HepG2 (cell line): Measurements from ENCODE around the gene LRRC10. TPM values are rescaled to one million over a fixed set of nuclear protein-coding genes. Genes with fewer than 3 reads are reported as not detected.

Experiments used
- ATAC-seq: fragments of 200-7000 bp; cut with Tn5 transposase; 3 replicates; pipeline ENCODE4 v1.9.1; 2020; ENCODE audit warnings: mild to moderate bottlenecking, moderate library complexity
- Bru-seq: library from RNA; stranded (reverse); fragments of 400-500 nt; gene quantifications from one replicate; lab custom pipeline; 2021; lab: Mats Ljungman, UMichigan
- BruChase-seq, 2 experiments: library from RNA; stranded (reverse); fragments of 400-500 nt; gene quantifications; one replicate each; lab custom pipeline; 2021; lab: Mats Ljungman, UMichigan
- BruUV-seq: library from RNA; stranded (reverse); fragments of 400-500 nt; replicated peaks from 2 replicates; lab custom pipeline; 2021; lab: Mats Ljungman, UMichigan
- CTCF ChIA-PET: fragments of 300-600 bp; formaldehyde crosslinking; extraction: SDS; loops from one replicate; lab custom pipeline; 2021; ENCODE audit warnings: low total read pairs, inconsistent platforms, low intra/inter-chr PET ratio; lab: Yijun Ruan, JAX
- POLR2A ChIA-PET: fragments of 350-600 bp; sonication (Branson Sonifier 250); formaldehyde crosslinking; loops from one replicate; lab custom pipeline; 2020; ENCODE audit warnings: antibody characterized with exemption, inconsistent platforms; lab: Yijun Ruan, JAX
- DNase-seq: peaks from one replicate; pipeline ENCODE4 v3.0.0-alpha.2; 2015; ENCODE audit warnings: low spot score
- FAIRE-seq: peaks from 3 replicates; lab custom pipeline; 2011; peaks lifted over from hg19 to GRCh38; lab: Jason Lieb, UNC
- H2AFZ ChIP-seq: one replicate; pipeline ENCODE4 v1.6.1; 2011; ENCODE audit warnings: low read length, inconsistent platforms
- H3K27ac ChIP-seq: fragments of 300-600 bp; 3 replicates; pipeline ENCODE4 v1.8.0; 2011; ENCODE audit warnings: mixed run types, mild to moderate bottlenecking, mixed read lengths, low read length, inconsistent platforms; ENCODE audit not compliant: insufficient read depth; ENCODE audit errors: extremely low read length
- H3K27me3 ChIP-seq, 2 experiments: fragments of 200-600 bp in 1 of 2; 2 replicates in 1 of 2; 3 replicates in 1 of 2; pipeline versions ENCODE4 v1.6.0 to v1.8.0; 2011; ENCODE audit warnings: low read length in 2 of 2, mild to moderate bottlenecking in 2 of 2, moderate library complexity in 2 of 2, inconsistent platforms in 1 of 2; ENCODE audit not compliant: insufficient read depth in 2 of 2, control insufficient read depth in 1 of 2
- H3K36me3 ChIP-seq, 2 experiments: fragments of 200-600 bp in 1 of 2; replicated peaks in 1 of 2; 2 replicates in 1 of 2; 3 replicates in 1 of 2; pipeline versions ENCODE4 v1.5.1 to v1.8.0; 2011; ENCODE audit warnings: low read length in 2 of 2, inconsistent platforms in 1 of 2; ENCODE audit not compliant: insufficient read depth in 2 of 2, control insufficient read depth in 1 of 2
- H3K4me1 ChIP-seq: 2 replicates; pipeline ENCODE4 v1.5.1; 2012; ENCODE audit warnings: low read length, inconsistent platforms; ENCODE audit not compliant: insufficient read depth
- H3K4me2 ChIP-seq: 2 replicates; pipeline ENCODE4 v1.6.0; 2011; ENCODE audit warnings: low read depth, low read length, inconsistent platforms
- H3K4me3 ChIP-seq, 3 experiments: fragments of 200-600 bp in 1 of 3; sonication (generic), shearing (Covaris generic) in 1 of 3; replicated peaks in 1 of 3; 2 replicates each; pipeline ENCODE4 v1.5.1; 2011 to 2016; ENCODE audit warnings: low read length in 3 of 3, inconsistent platforms in 2 of 3, low read depth in 2 of 3, mild to moderate bottlenecking in 2 of 3, control low read depth in 1 of 3, mixed read lengths in 1 of 3; ENCODE audit not compliant: insufficient read depth in 1 of 3
- H3K79me2 ChIP-seq: one replicate; pipeline ENCODE4 v1.6.1; 2011; ENCODE audit warnings: low read length, inconsistent platforms; ENCODE audit not compliant: insufficient read depth
- H3K9ac ChIP-seq: 2 replicates; pipeline ENCODE4 v1.6.0; 2011; ENCODE audit warnings: mild to moderate bottlenecking, low read depth, low read length, inconsistent platforms; ENCODE audit not compliant: insufficient read depth
- H3K9me3 ChIP-seq: 2 replicates; pipeline ENCODE4 v1.5.1; 2012; ENCODE audit warnings: mild to moderate bottlenecking, low read length
- H4K20me1 ChIP-seq: 2 replicates; pipeline ENCODE4 v1.6.0; 2011; ENCODE audit warnings: inconsistent platforms, mild to moderate bottlenecking, low read length, moderate library complexity; ENCODE audit not compliant: insufficient read depth
- ATAD3A ChIP-seq: sonication (generic); formaldehyde crosslinking; IDR thresholded peaks from 2 replicates; pipeline ENCODE4 v1.4.0; 2020; ENCODE audit warnings: missing genetic modification reagents
- MTF2 ChIP-seq: sonication (generic); formaldehyde crosslinking; IDR thresholded peaks from 2 replicates; pipeline ENCODE4 v1.5.0; 2020; ENCODE audit warnings: missing genetic modification reagents, borderline replicate concordance
- PHF21A ChIP-seq: sonication (generic); formaldehyde crosslinking; IDR thresholded peaks from 2 replicates; pipeline ENCODE4 v1.5.0; 2020; ENCODE audit warnings: mild to moderate bottlenecking, missing genetic modification reagents
- RARG ChIP-seq: sonication (generic); formaldehyde crosslinking; IDR thresholded peaks from 2 replicates; pipeline ENCODE4 v1.4.0; 2020; ENCODE audit warnings: low read depth, mild to moderate bottlenecking, missing genetic modification reagents
- SIN3B ChIP-seq: fragments of 150-350 bp; IDR thresholded peaks from 2 replicates; pipeline ENCODE4 v1.6.1; 2014; ENCODE audit warnings: low read length
- TERF1 ChIP-seq: sonication (generic); formaldehyde crosslinking; IDR thresholded peaks from 2 replicates; pipeline ENCODE4 v1.8.0; 2022; ENCODE audit warnings: mild to moderate bottlenecking, missing genetic modification reagents, moderate library complexity
- ZBED4 ChIP-seq: sonication (generic); formaldehyde crosslinking; IDR thresholded peaks from 2 replicates; pipeline ENCODE4 v1.4.0; 2020; ENCODE audit warnings: missing genetic modification reagents, borderline replicate concordance
- ZFP90 ChIP-seq: sonication (generic); formaldehyde crosslinking; IDR thresholded peaks from 2 replicates; pipeline ENCODE4 v1.8.0; 2022; ENCODE audit warnings: missing genetic modification reagents, mild to moderate bottlenecking, inconsistent platforms, borderline replicate concordance
- ZNF317 ChIP-seq: sonication (generic); formaldehyde crosslinking; IDR thresholded peaks from 2 replicates; pipeline ENCODE4 v1.5.0; 2020; ENCODE audit warnings: mild to moderate bottlenecking, missing genetic modification reagents
- ZNF331 ChIP-seq: sonication (generic); formaldehyde crosslinking; IDR thresholded peaks from 2 replicates; pipeline ENCODE4 v1.4.0; 2020; ENCODE audit warnings: missing genetic modification reagents
- ZNF432 ChIP-seq: sonication (generic); formaldehyde crosslinking; IDR thresholded peaks from 2 replicates; pipeline ENCODE4 v1.5.0; 2020; ENCODE audit warnings: missing genetic modification reagents, mild to moderate bottlenecking, borderline replicate concordance
- ZZZ3 ChIP-seq: sonication (generic); formaldehyde crosslinking; IDR thresholded peaks from 2 replicates; pipeline ENCODE4 v1.4.0; 2020; ENCODE audit warnings: missing genetic modification reagents, mild to moderate bottlenecking, borderline replicate concordance
- WGBS: methylation state at CpG from one replicate; pipeline ENCODE4 v1.1.6; 2017; ENCODE audit warnings: low lambda C conversion rate; 5-methylcytosine and 5-hydroxymethylcytosine counted together
- in situ Hi-C: cut with HindIII; loops from 2 replicates; pipeline ENCODE4 v1.10.0; 2017; ENCODE audit warnings: low pct_unique_long_range_greater_than_20kb; ENCODE audit not compliant: extremely low pct_ligation_motif_present
- intact Hi-C: fragments of 100-400 bp; cut with micrococcal nuclease; formaldehyde crosslinking; loops from one replicate; pipeline ENCODE4 v1.10.0; 2022; ENCODE audit not compliant: unreplicated experiment
- long read RNA-seq, 2 experiments: library from RNA in 1 of 2; library from polyadenylated mRNA in 1 of 2; stranded (forward) in 1 of 2; unstranded in 1 of 2; transcript quantifications; one replicate each; pipeline ENCODE4 v2.0.0, GENCODE V29; 2019 to 2022
- polyA minus RNA-seq, 3 experiments: library from RNA; depleted of rRNA, polyadenylated mRNA; stranded (reverse); fragments of >200 nt; gene quantifications; 2 replicates each; pipeline ENCODE4 v1.2.3, GENCODE V29; 2011; ENCODE audit warnings: low replicate concordance in 1 of 3
- polyA plus RNA-seq, 8 experiments: library from polyadenylated mRNA; depleted of rRNA in 3 of 8; stranded (reverse) in 7 of 8; unstranded in 1 of 8; fragments of >200 nt; fragmentation: Illumina TruSeq in 4 of 8; extraction: Trizol in 4 of 8; gene quantifications; 2 replicates each; pipeline versions ENCODE4 v1.2.1 to v1.2.3, GENCODE V29; 2011 to 2016; ENCODE audit warnings: low read depth in 4 of 8, missing spikeins in 1 of 8, mixed read lengths in 1 of 8; ENCODE audit not compliant: insufficient read depth in 1 of 8
- total RNA-seq, 5 experiments: library from RNA; depleted of rRNA; stranded (reverse); fragments of >200 nt; fragmentation: Illumina TruSeq; extraction: Trizol; gene quantifications; 2 replicates each; pipeline ENCODE4 v1.2.3, GENCODE V29; 2016; ENCODE audit warnings: low read depth in 1 of 5
- TF ChIP-seq, protein P1 (sequence below): sonication (generic); formaldehyde crosslinking; IDR thresholded peaks from 2 replicates; pipeline ENCODE4 v1.5.0; 2020; ENCODE audit warnings: missing genetic modification reagents, mild to moderate bottlenecking, borderline replicate concordance

The LRRC10 gene
- total RNA-seq (2016; rRNA removed; fragmentation: Illumina TruSeq; extraction: Trizol): not detected in 2 replicates
- not detected in 2 replicates for total RNA-seq (2016; cell fraction: cytosol; rRNA removed; fragmentation: Illumina TruSeq; extraction: Trizol; ENCODE audit: low read depth)
- total RNA-seq (2016; cell fraction: insoluble cytoplasmic fraction; rRNA removed; fragmentation: Illumina TruSeq; extraction: Trizol): not detected in 2 replicates
- not detected in 2 replicates for total RNA-seq (2016; cell fraction: membrane; rRNA removed; fragmentation: Illumina TruSeq; extraction: Trizol)
- not detected in 2 replicates for total RNA-seq (2016; cell fraction: nucleus; rRNA removed; fragmentation: Illumina TruSeq; extraction: Trizol)
- not detected in 2 replicates for polyA plus RNA-seq (2011; rRNA removed)
- polyA plus RNA-seq (2011; cell fraction: cytosol; rRNA removed): not detected in 2 replicates
- not detected in 2 replicates for polyA plus RNA-seq (2011; cell fraction: nucleus; rRNA removed)
- polyA plus RNA-seq (2012): not detected in 2 replicates
- polyA plus RNA-seq (2016; cell fraction: cytosol; fragmentation: Illumina TruSeq; extraction: Trizol; ENCODE audit: low read depth): not detected in 2 replicates
- polyA plus RNA-seq (2016; cell fraction: insoluble cytoplasmic fraction; fragmentation: Illumina TruSeq; extraction: Trizol; ENCODE audit: low read depth): not detected in 2 replicates
- polyA plus RNA-seq (2016; cell fraction: membrane; fragmentation: Illumina TruSeq; extraction: Trizol; ENCODE audit: low read depth): not detected in 2 replicates
- not detected in 2 replicates for polyA plus RNA-seq (2016; cell fraction: nucleus; fragmentation: Illumina TruSeq; extraction: Trizol; ENCODE audit: insufficient read depth, low read depth)
- not detected in 2 replicates for polyA minus RNA-seq (2011; rRNA and poly(A)+ RNA removed; ENCODE audit: low replicate concordance)
- polyA minus RNA-seq (2011; cell fraction: cytosol; rRNA and poly(A)+ RNA removed): not detected in 2 replicates
- not detected in 2 replicates for polyA minus RNA-seq (2011; cell fraction: nucleus; rRNA and poly(A)+ RNA removed)
- not detected for Bru-seq, nascent RNA
- not detected for BruChase-seq, experiment 1, labeled RNA remaining after a 6-hour chase
- not detected for BruChase-seq, experiment 2, labeled RNA remaining after a 2-hour chase
- long read RNA-seq, experiment 1: 0 reads
- long read RNA-seq, experiment 2: 0 reads

DNA sequence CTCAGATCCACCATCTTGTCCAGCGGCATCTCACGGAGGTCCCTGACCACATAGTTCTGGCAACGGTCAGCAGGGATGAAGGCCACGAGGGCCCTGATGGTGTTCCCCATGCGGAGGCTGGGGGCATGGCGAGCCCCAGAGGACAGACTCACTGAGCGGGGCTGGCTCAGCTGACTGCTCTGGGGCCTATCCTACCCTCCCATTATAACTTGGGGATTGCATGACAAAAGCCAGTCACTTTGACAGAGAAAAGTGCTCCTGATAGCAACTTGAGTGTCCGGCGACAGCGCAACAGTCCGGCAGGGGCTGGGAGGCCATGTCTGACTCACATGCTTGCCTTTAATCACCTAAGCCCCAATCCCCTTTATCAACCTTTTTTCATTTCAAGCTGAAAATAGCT lies at the start of gene LRRC10:
LRRC10 (minus strand) TSS at position 179 of the 400 bp plus-strand sequence; CDS start at position 110, 69 bp downstream.
- BruUV-seq: no TSS peak

More for the DNA sequence above, at the start of gene LRRC10:
- H3K4me2 ChIP-seq: no peak within 1 kb of the TSS
- H4K20me1 ChIP-seq: no peaks in the 10 kb centered on the region
- no peaks in the 10 kb centered on the region for H3K36me3 ChIP-seq
- no peaks in the 10 kb centered on the region; a peak in 1 of 5 replicates for H3K27me3 ChIP-seq
- H3K79me2 ChIP-seq: no peaks in the 10 kb centered on the region
- 77% methylated on average over 9 of the region's 11 CpGs for WGBS
- H3K27ac ChIP-seq: no peak within 1 kb of the TSS
- DNase-seq (no peak), ATAC-seq (no peak), FAIRE-seq (no peak)
- intact Hi-C loops (no loop called here), in situ Hi-C loops (no loop called here)
- H2AFZ ChIP-seq: no peak within 1 kb of the TSS
- ChIA-PET CTCF (no interaction called here), POLR2A (no interaction called here)
- no peak within 1 kb of the TSS for H3K4me3 ChIP-seq
- no peak within 1 kb of the TSS for H3K9ac ChIP-seq
- H3K9me3 ChIP-seq: no peaks in the 10 kb centered on the region
- H3K4me1 ChIP-seq: no peaks in the 10 kb centered on the region
- TF ChIP-seq RARG: no peak
- no peak for TF ChIP-seq ATAD3A (CRISPR knock-in tag)
- no peak for TF ChIP-seq ZZZ3 (CRISPR knock-in tag)
- TF ChIP-seq, protein P1, sequence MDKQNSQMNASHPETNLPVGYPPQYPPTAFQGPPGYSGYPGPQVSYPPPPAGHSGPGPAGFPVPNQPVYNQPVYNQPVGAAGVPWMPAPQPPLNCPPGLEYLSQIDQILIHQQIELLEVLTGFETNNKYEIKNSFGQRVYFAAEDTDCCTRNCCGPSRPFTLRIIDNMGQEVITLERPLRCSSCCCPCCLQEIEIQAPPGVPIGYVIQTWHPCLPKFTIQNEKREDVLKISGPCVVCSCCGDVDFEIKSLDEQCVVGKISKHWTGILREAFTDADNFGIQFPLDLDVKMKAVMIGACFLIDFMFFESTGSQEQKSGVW (CRISPR knock-in tag): no peak
- no peak for TF ChIP-seq TERF1 (CRISPR knock-in tag)
- no peak for TF ChIP-seq PHF21A (CRISPR knock-in tag)
- TF ChIP-seq ZNF432 (CRISPR knock-in tag): no peak
- no peak for TF ChIP-seq ZNF317 (CRISPR knock-in tag)
- no peak for TF ChIP-seq ZFP90 (CRISPR knock-in tag)
- TF ChIP-seq SIN3B: no peak
- TF ChIP-seq ZNF331 (CRISPR knock-in tag): no peak
- no peak for TF ChIP-seq MTF2 (CRISPR knock-in tag)
- TF ChIP-seq ZBED4 (CRISPR knock-in tag): no peak
